Liver (tissue), 9 donors: Measurements from ENCODE around the gene CNIH3. TPM values are rescaled to one million over a fixed set of nuclear protein-coding genes. Genes with fewer than 3 reads are reported as not detected.

Experiments
- DNase-seq: peaks from one replicate; pipeline ENCODE4 v3.0.0-alpha.2; 2017; ENCODE audit warnings: low spot score
- H3K27ac ChIP-seq, 2 donors: one replicate each; pipeline ENCODE4 v1.7.0; 2013; ENCODE audit warnings: inconsistent platforms in 2 of 2, low read length in 2 of 2, control low read depth in 1 of 2, low read depth in 1 of 2, mild to moderate bottlenecking in 1 of 2
- H3K27me3 ChIP-seq, 4 donors: one replicate each; pipeline versions ENCODE4 v1.6.1 to v1.7.0; 2013; ENCODE audit warnings: low read length in 3 of 4, inconsistent platforms in 1 of 4, mild to moderate bottlenecking in 1 of 4, moderate library complexity in 1 of 4; ENCODE audit not compliant: control insufficient read depth in 4 of 4, insufficient read depth in 4 of 4
- H3K36me3 ChIP-seq, 4 donors: one replicate each; pipeline versions ENCODE4 v1.6.1 to v1.7.0; 2013; ENCODE audit warnings: low read length in 3 of 4, mild to moderate bottlenecking in 3 of 4, low read depth in 1 of 4, moderate library complexity in 1 of 4; ENCODE audit not compliant: control insufficient read depth in 4 of 4, insufficient read depth in 3 of 4
- H3K4me1 ChIP-seq, 4 donors: one replicate each; pipeline versions ENCODE4 v1.6.1 to v1.7.0; 2013; ENCODE audit warnings: low read length in 3 of 4, mild to moderate bottlenecking in 3 of 4, moderate library complexity in 1 of 4; ENCODE audit not compliant: control insufficient read depth in 4 of 4, insufficient read depth in 4 of 4
- H3K4me3 ChIP-seq, 3 donors: one replicate each; pipeline versions ENCODE4 v1.6.1 to v1.7.0; 2013; ENCODE audit warnings: low read length in 3 of 3, control low read depth in 1 of 3, low read depth in 1 of 3, mild to moderate bottlenecking in 1 of 3
- H3K9ac ChIP-seq, 2 donors: one replicate each; pipeline ENCODE4 v1.7.0; 2013; ENCODE audit warnings: low read length in 2 of 2, mild to moderate bottlenecking in 2 of 2, moderate library complexity in 2 of 2, control low read depth in 1 of 2, low read depth in 1 of 2
- H3K9me3 ChIP-seq, 4 donors: one replicate each; pipeline versions ENCODE4 v1.6.1 to v1.7.0; 2013; ENCODE audit warnings: low read length in 3 of 4; ENCODE audit not compliant: control insufficient read depth in 4 of 4
- CTCF ChIP-seq: fragments of 150-350 bp; IDR thresholded peaks from 2 replicates; pipeline ENCODE4 v1.5.1; 2017; ENCODE audit warnings: improper control_type of control experiment, low read depth, low read length; ENCODE audit not compliant: missing input control
- EGR1 ChIP-seq, 2 donors: IDR thresholded peaks; 2 replicates each; pipeline ENCODE4 v1.6.1; 2016 to 2018; ENCODE audit warnings: antibody characterized with exemption in 2 of 2, low read depth in 2 of 2
- FOXA2 ChIP-seq: IDR thresholded peaks from 2 replicates; pipeline ENCODE4 v1.6.1; 2016; ENCODE audit warnings: antibody characterized with exemption
- HNF4A ChIP-seq, 2 donors: conservative IDR thresholded peaks; 2 replicates each; pipeline ENCODE4 v1.6.1; 2016; ENCODE audit warnings: antibody characterized with exemption in 2 of 2, mild to moderate bottlenecking in 2 of 2
- RAD21 ChIP-seq, 2 donors: IDR thresholded peaks; 2 replicates each; pipeline ENCODE4 v1.6.1; 2016; ENCODE audit warnings: antibody characterized with exemption in 2 of 2, mild to moderate bottlenecking in 2 of 2
- RXRA ChIP-seq, 2 donors: IDR thresholded peaks; 2 replicates each; pipeline ENCODE4 v1.6.1; 2017 to 2018; ENCODE audit warnings: antibody characterized with exemption in 2 of 2, mild to moderate bottlenecking in 1 of 2
- SP1 ChIP-seq: IDR thresholded peaks from 2 replicates; pipeline ENCODE4 v1.6.1; 2018; ENCODE audit warnings: antibody characterized with exemption, mild to moderate bottlenecking
- TAF1 ChIP-seq: conservative IDR thresholded peaks from 2 replicates; pipeline ENCODE4 v1.6.1; 2016; ENCODE audit warnings: antibody characterized with exemption, mild to moderate bottlenecking
- WGBS: extraction: QIAGEN DNeasy Blood & Tissue Kit; methylation state at CpG from one replicate; pipeline ENCODE4 v1.1.7; 2013; 5-methylcytosine and 5-hydroxymethylcytosine counted together
- polyA plus RNA-seq, 2 donors: library from polyadenylated mRNA; stranded (reverse) in 1 of 2; unstranded in 1 of 2; fragments of 200-250 nt in 1 of 2; fragments of >200 nt in 1 of 2; fragmentation: Nextera tagmentation in 1 of 2; extraction: Ambion mirVana in 1 of 2; gene quantifications; one replicate each; pipeline versions ENCODE4 v1.2.1 to v1.2.3, GENCODE V29; 2013 to 2015
- total RNA-seq, 2 donors: library from RNA; depleted of rRNA; stranded (reverse); fragments of >200 nt; gene quantifications; one replicate each; pipeline ENCODE4 v1.2.3, GENCODE V29; 2014
- TF ChIP-seq, protein P1 (sequence below): IDR thresholded peaks from 2 replicates; pipeline ENCODE4 v1.6.1; 2016; ENCODE audit warnings: antibody characterized with exemption, mild to moderate bottlenecking
- TF ChIP-seq, protein P2 (sequence below): IDR thresholded peaks from 2 replicates; pipeline ENCODE4 v1.6.1; 2016; ENCODE audit warnings: antibody characterized with exemption
- donor health status: healthy.
- donor health status: healthy.
- donor health status: healthy.
- donor health status: healthy.
- donor health status: healthy.

Gene CNIH3
- total and polyA plus RNA-seq, 4 donors, result 0.39 to 1.0 (median 0.93) TPM

DNA sequence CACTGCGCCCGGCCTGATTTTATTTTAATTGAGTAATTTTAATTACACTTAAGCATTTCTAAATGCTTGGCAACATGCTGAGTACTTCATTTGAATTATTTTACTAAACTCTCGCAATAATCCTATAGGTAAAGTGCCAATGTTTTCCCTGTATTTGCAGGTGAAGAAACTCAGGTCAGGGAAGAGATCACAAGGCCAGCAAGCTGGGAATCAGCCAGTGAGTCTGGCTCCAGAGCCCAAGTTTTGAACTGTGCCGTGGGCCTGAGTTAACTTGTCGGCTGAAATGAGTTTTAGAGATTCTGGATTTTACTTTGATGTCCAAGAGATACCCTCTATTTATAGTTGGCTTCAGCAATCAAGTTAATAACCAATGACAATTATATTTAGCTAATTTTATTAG, 141.4 kb downstream of the CNIH3 start:
- no peak for DNase-seq
- no peak overlapping the region for H3K4me3 ChIP-seq
- H3K27me3 ChIP-seq, result no peaks in the 10 kb centered on the region
- H3K9me3 ChIP-seq, result peaks cover 0 to 4% (median 3%) of the 10 kb centered on the region in 4 donors
- H3K36me3 ChIP-seq, result no peaks in the 10 kb centered on the region
- H3K4me1 ChIP-seq, result peaks cover 0 to 10% (median 7%) of the 10 kb centered on the region in 4 donors
- peak overlapping the region in 1 of 2 donors; percentile 32 for H3K27ac ChIP-seq
- TF ChIP-seq, protein P1, sequence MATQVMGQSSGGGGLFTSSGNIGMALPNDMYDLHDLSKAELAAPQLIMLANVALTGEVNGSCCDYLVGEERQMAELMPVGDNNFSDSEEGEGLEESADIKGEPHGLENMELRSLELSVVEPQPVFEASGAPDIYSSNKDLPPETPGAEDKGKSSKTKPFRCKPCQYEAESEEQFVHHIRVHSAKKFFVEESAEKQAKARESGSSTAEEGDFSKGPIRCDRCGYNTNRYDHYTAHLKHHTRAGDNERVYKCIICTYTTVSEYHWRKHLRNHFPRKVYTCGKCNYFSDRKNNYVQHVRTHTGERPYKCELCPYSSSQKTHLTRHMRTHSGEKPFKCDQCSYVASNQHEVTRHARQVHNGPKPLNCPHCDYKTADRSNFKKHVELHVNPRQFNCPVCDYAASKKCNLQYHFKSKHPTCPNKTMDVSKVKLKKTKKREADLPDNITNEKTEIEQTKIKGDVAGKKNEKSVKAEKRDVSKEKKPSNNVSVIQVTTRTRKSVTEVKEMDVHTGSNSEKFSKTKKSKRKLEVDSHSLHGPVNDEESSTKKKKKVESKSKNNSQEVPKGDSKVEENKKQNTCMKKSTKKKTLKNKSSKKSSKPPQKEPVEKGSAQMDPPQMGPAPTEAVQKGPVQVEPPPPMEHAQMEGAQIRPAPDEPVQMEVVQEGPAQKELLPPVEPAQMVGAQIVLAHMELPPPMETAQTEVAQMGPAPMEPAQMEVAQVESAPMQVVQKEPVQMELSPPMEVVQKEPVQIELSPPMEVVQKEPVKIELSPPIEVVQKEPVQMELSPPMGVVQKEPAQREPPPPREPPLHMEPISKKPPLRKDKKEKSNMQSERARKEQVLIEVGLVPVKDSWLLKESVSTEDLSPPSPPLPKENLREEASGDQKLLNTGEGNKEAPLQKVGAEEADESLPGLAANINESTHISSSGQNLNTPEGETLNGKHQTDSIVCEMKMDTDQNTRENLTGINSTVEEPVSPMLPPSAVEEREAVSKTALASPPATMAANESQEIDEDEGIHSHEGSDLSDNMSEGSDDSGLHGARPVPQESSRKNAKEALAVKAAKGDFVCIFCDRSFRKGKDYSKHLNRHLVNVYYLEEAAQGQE, result no peak
- peak; percentile 70 to 77 for TF ChIP-seq RXRA (IDR thresholded peaks at IDR 0.05)
- TF ChIP-seq TAF1, result no peak
- TF ChIP-seq, protein P2, sequence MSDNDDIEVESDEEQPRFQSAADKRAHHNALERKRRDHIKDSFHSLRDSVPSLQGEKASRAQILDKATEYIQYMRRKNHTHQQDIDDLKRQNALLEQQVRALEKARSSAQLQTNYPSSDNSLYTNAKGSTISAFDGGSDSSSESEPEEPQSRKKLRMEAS, result no peak
- TF ChIP-seq HNF4A (conservative IDR thresholded peaks at IDR 0.05), result peak; percentile 39 to 43
- no peak for TF ChIP-seq FOXA2
- TF ChIP-seq SP1, result no peak
- TF ChIP-seq RAD21 (IDR thresholded peaks at IDR 0.05), result peak; percentile 22 to 23
- no peak for TF ChIP-seq CTCF
- H3K9ac ChIP-seq, result no peak overlapping the region
- WGBS, result 43% methylated on average over 5 of the region's 5 CpGs

DNA sequence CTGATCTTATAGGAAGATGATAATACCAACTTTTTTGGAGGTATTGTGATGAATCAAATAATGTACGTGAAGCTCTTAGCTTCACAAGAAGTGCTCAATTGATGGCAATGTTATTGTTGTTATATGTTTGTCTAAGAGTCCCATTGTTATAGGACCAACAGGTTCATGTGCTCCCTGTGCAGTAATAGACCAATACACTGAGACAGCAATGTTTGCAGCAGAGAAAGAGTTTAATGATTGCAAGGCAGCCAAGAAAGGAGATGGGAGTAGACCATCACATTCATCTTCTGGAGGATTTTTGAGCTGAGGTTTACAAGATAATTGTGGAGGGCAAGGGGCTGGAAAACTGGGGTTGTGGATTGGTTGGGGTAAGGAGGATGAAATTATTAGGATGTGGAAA, 143.0 kb downstream of the CNIH3 start:
- DNase-seq, result no peak
- no peaks in the 10 kb centered on the region for H3K36me3 ChIP-seq
- H3K4me3 ChIP-seq, result no peak overlapping the region
- WGBS, result 97% methylated on average over 1 of the region's 1 CpG
- peaks cover 0 to 10% (median 7%) of the 10 kb centered on the region in 4 donors for H3K4me1 ChIP-seq
- no peaks in the 10 kb centered on the region for H3K27me3 ChIP-seq
- H3K9ac ChIP-seq, result no peak overlapping the region
- peaks cover 0 to 4% (median 3%) of the 10 kb centered on the region in 4 donors for H3K9me3 ChIP-seq
- TF ChIP-seq EGR1 (IDR thresholded peaks at IDR 0.05; ENCODE audit: low read depth in 2 of 2) (no peak), CTCF (no peak)
- H3K27ac ChIP-seq, result no peak overlapping the region
